NCI-H2029 (cell line): ENCODE data around the gene DDX4.
"Not testable (repeated sequence)": the region's sequence is repeated elsewhere in the genome, so short reads cannot be mapped to it uniquely, and the experiment has no call there.

Experiments
- DNase-seq: peaks from one replicate; lab custom pipeline; 2025; lab: John Stamatoyannopoulos, UW

Gene DDX4

GRCh38 chr5:55724281-55724680 lies 13.6 kb upstream of the DDX4 start:
- no peak for DNase-seq

GRCh38 chr5:55731848-55732247 lies 6.0 kb upstream of the DDX4 start:
- DNase-seq = no peak

- DNase-seq = no peak
Measured at GRCh38 chr5:55732585-55732984, 5.3 kb upstream of the DDX4 start.

- DNase-seq = no peak
Measured at GRCh38 chr5:55734658-55735057, 3.2 kb upstream of the DDX4 start.

GRCh38 chr5:55742778-55743177 lies 4.9 kb downstream of the DDX4 start:
- DNase-seq = no peak

GRCh38 chr5:55747778-55748318 lies 10.0 kb downstream of the DDX4 start:
- DNase-seq = no peak

GRCh38 chr5:55749387-55749786 lies 11.5 kb downstream of the DDX4 start:
- no peak for DNase-seq

- no peak for DNase-seq
Measured at GRCh38 chr5:55750063-55750462, 12.2 kb downstream of the DDX4 start.

- no peak for DNase-seq
Measured at GRCh38 chr5:55750499-55750898, 12.6 kb downstream of the DDX4 start.

GRCh38 chr5:55758231-55758630 lies 20.4 kb downstream of the DDX4 start:
- no peak for DNase-seq

- DNase-seq = no peak
Measured at GRCh38 chr5:55758714-55759113, 20.9 kb downstream of the DDX4 start.

- DNase-seq = not testable (repeated sequence)
Measured at GRCh38 chr5:55761721-55762120, 23.9 kb downstream of the DDX4 start.

GRCh38 chr5:55763746-55764420 lies 26.0 kb downstream of the DDX4 start:
- no peak for DNase-seq

- no peak for DNase-seq
Measured at GRCh38 chr5:55768279-55768678, 30.4 kb downstream of the DDX4 start.

GRCh38 chr5:55771175-55771655 lies 33.4 kb downstream of the DDX4 start:
- DNase-seq = no peak

- DNase-seq = peak; percentile 87
Measured at GRCh38 chr5:55773057-55773456, 35.2 kb downstream of the DDX4 start.

- no peak for DNase-seq
Measured at GRCh38 chr5:55777332-55777731, 39.5 kb downstream of the DDX4 start.

GRCh38 chr5:55800924-55801323 lies 63.1 kb downstream of the DDX4 start:
- DNase-seq = no peak

GRCh38 chr5:55808814-55809213 lies 71.0 kb downstream of the DDX4 start:
- DNase-seq = not testable (repeated sequence)

- DNase-seq = not testable (repeated sequence)
Measured at GRCh38 chr5:55815939-55816338, 78.1 kb downstream of the DDX4 start.

GRCh38 chr5:55816342-55816741 lies 78.5 kb downstream of the DDX4 start:
- no peak for DNase-seq

- no peak for DNase-seq
Measured at GRCh38 chr5:55817030-55817429, 79.2 kb downstream of the DDX4 start.

- no peak for DNase-seq
Measured at GRCh38 chr5:55820488-55820887, 82.6 kb downstream of the DDX4 start.
